Fibroblast of skin of abdomen (primary cell): ENCODE measurements around the gene RETN.

Experiments
- DNase-seq: peaks from one replicate; pipeline ENCODE4 v3.0.0-alpha.2; 2013

The RETN gene

DNA sequence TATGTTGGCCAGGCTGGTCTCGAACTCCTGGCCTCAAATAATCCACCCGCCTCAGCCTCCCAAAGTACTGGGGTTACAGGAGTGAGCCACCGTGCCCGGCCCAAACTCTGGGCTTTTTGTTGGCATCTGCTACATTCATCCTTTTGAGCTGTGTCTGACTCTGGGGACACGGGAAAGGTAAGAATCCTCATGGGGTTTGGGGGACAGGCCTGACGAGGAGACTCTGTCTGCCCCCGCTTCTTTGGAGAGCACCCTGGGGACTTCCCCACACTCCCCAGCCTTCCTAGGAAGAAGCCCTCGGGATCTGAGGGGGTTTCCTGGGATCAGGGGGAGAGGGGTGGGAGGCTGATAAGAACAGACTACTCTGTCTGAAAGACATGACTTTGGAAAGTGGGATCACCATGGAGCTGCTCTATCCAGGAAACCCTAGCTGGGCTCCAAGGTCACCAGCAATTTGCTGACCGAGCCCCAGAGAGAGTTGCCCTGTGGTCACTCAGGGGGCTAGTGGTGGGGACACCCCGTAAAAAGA, 41.1 kb downstream of the RETN start:
- DNase-seq = no peak

DNA sequence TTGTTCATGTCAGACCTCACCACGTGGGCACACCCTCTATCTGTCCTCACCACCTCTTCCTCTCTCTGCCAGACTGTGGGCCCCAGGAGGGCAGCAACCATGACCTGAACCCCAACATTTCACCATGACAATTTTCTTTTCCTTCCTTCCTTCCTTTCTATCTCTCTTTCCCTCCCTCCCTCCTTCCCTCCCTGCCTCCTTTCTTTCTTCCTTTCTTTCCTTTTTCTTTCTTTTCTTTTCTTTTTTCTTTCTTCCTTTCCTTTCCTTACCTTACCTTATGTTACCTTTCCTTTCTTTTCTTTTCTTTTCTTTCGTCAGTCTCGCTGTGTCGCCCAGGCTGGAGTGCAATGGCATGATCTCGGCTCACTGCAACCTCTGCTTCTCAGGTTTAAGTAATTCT, 41.8 kb downstream of the RETN start:
- no peak for DNase-seq

DNA sequence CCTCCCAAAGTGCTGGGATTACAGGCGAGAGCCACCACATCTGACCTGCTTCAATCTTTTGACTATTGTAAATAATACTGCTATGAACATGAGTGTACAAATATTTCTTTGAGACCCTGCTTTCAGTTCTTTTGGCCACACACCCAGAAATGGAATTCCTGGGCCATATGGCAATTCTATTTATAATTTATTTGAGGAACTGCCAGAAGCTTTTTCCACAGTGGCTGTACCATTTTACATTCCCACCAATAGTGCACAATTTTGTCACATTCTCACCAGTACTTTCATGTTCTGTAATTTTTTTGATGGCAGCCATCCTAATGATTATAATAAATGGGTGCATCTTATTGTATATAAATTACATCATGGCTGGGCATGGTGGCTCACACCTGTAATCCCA, 46.8 kb downstream of the RETN start:
- no peak for DNase-seq

DNA sequence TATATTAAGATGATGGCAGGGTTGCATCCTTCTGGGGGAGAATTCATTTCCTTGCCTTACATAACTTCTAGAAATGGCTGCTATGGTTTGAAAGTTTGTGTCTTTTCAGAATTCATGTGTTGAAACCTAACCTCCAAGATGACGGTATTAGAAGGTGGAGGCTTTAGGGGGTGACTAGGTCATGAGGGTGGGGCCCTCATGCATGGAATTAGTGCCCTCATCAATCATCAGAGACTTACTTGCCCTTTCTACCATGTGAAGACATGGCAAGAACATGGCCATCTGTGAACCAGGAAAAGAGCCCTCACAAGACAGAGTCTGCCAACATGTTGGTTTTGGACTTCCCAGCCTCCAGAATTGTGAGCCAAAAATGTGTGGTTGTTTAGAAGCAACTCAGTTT, 47.9 kb downstream of the RETN start:
- DNase-seq = no peak

DNA sequence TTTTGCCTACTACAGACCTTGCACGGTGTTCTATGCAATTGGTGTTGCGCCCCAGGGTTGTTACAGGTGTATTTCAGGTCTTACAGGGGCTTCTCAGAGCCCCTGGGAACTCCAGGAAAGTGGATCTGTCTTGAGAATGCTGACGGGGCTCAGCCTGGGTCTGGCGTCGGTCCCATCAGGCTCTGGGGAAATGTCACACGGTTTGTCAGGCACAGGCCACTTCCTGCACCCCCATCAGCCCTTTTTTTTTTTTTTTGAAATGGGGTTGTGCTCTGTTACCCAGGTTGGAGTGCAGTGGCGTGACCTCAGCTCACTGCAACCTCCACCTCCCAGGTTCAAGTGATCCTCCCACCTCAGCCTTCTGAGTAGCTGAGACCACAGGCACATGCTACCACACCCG, 49.8 kb downstream of the RETN start:
- DNase-seq = no peak
